IMR-90 (cell line): ENCODE measurements around the gene SYMPK. TPM values are rescaled to one million over a fixed set of nuclear protein-coding genes. Genes with fewer than 3 reads are reported as not detected.

Experiments used
- ATAC-seq: fragments of 200-7000 bp; cut with Tn5 transposase; 2 replicates; pipeline ENCODE4 v1.9.1; 2020; ENCODE audit warnings: low read depth, mild to moderate bottlenecking, moderate library complexity
- BruUV-seq: library from RNA; stranded (reverse); fragments of 400-500 nt; replicated peaks from 2 replicates; lab custom pipeline; 2021; lab: Mats Ljungman, UMichigan
- CTCF ChIA-PET: fragments of 300-600 bp; formaldehyde crosslinking; extraction: SDS; loops from one replicate; lab custom pipeline; 2021; ENCODE audit warnings: antibody characterized with exemption; lab: Yijun Ruan, JAX
- POLR2A ChIA-PET: fragments of 300-600 bp; sonication (Branson Sonifier 250); formaldehyde crosslinking; loops from one replicate; lab custom pipeline; 2022; ENCODE audit warnings: antibody characterized with exemption; ENCODE audit not compliant: unreplicated experiment; lab: Charles Lee
- DNase-seq: peaks from one replicate; pipeline ENCODE4 v3.0.0; 2013
- H2AFZ ChIP-seq: replicated peaks from 2 replicates; pipeline ENCODE3; 2013; ENCODE audit warnings: low read length, mild to moderate bottlenecking; ENCODE audit not compliant: poor library complexity
- H2AK5ac ChIP-seq: 2 replicates; pipeline ENCODE4 v1.6.1; 2013; ENCODE audit warnings: low read depth, low read length, inconsistent platforms
- H2AK9ac ChIP-seq: replicated peaks from 2 replicates; pipeline ENCODE3; 2013; ENCODE audit warnings: mild to moderate bottlenecking, low read depth, low read length, moderate library complexity; ENCODE audit not compliant: poor library complexity
- H2BK120ac ChIP-seq: 2 replicates; pipeline ENCODE4 v1.6.1; 2013; ENCODE audit warnings: low read depth, low read length, inconsistent platforms
- H2BK15ac ChIP-seq: 3 replicates; pipeline ENCODE4 v1.6.1; 2013; ENCODE audit warnings: low read depth, low read length, inconsistent platforms
- H2BK20ac ChIP-seq: 2 replicates; pipeline ENCODE4 v1.6.1; 2013; ENCODE audit warnings: low read depth, mild to moderate bottlenecking, inconsistent platforms, low read length, moderate library complexity
- H2BK5ac ChIP-seq: 2 replicates; pipeline ENCODE4 v1.6.1; 2013; ENCODE audit warnings: mild to moderate bottlenecking, low read depth, low read length, inconsistent platforms; ENCODE audit not compliant: poor library complexity, severe bottlenecking
- H3K14ac ChIP-seq: replicated peaks from 2 replicates; pipeline ENCODE4 v1.6.1; 2013; ENCODE audit warnings: low read depth, low read length, inconsistent platforms
- H3K18ac ChIP-seq: 2 replicates; pipeline ENCODE4 v1.6.1; 2013; ENCODE audit warnings: low read depth, low read length, control low read depth
- H3K23ac ChIP-seq: 2 replicates; pipeline ENCODE4 v1.6.1; 2013; ENCODE audit warnings: low read depth, low read length, inconsistent platforms
- H3K27ac ChIP-seq: 2 replicates; pipeline ENCODE4 v1.5.1; 2013; ENCODE audit warnings: mild to moderate bottlenecking, control low read depth, low read length; ENCODE audit not compliant: insufficient read depth
- H3K27me3 ChIP-seq: 2 replicates; pipeline ENCODE4 v1.6.1; 2013; ENCODE audit warnings: low read length; ENCODE audit not compliant: control insufficient read depth, insufficient read depth
- H3K36me3 ChIP-seq: 2 replicates; pipeline ENCODE4 v1.6.1; 2013; ENCODE audit warnings: low read length, mixed read lengths; ENCODE audit not compliant: control insufficient read depth, insufficient read depth
- H3K4ac ChIP-seq: 2 replicates; pipeline ENCODE4 v1.6.1; 2013; ENCODE audit warnings: low read depth, low read length, inconsistent platforms
- H3K4me1 ChIP-seq: 2 replicates; pipeline ENCODE4 v1.6.1; 2013; ENCODE audit warnings: low read length, mixed read lengths; ENCODE audit not compliant: control insufficient read depth, insufficient read depth
- H3K4me2 ChIP-seq: 2 replicates; pipeline ENCODE4 v1.6.1; 2013; ENCODE audit warnings: low read depth, mild to moderate bottlenecking, control low read depth, low read length, moderate library complexity
- H3K4me3 ChIP-seq: 2 replicates; pipeline ENCODE4 v1.5.1; 2013; ENCODE audit warnings: low read depth, mild to moderate bottlenecking, control low read depth, low read length, moderate library complexity; ENCODE audit not compliant: insufficient read depth
- H3K56ac ChIP-seq: 2 replicates; pipeline ENCODE4 v1.6.1; 2013; ENCODE audit warnings: low read length, inconsistent platforms; ENCODE audit not compliant: insufficient read depth; ENCODE audit errors: extremely low read depth
- H3K79me1 ChIP-seq, 2 experiments: 2 replicates each; pipeline ENCODE4 v1.6.1; 2013; ENCODE audit warnings: low read length in 2 of 2, inconsistent platforms in 1 of 2, low read depth in 1 of 2
- H3K9ac ChIP-seq: 2 replicates; pipeline ENCODE4 v1.6.1; 2013; ENCODE audit warnings: low read depth, low read length, control low read depth
- H3K9me1 ChIP-seq: 2 replicates; pipeline ENCODE4 v1.6.1; 2013; ENCODE audit warnings: low read length, inconsistent platforms; ENCODE audit not compliant: insufficient read depth
- H3K9me3 ChIP-seq: 2 replicates; pipeline ENCODE4 v1.6.1; 2013; ENCODE audit warnings: low read length; ENCODE audit not compliant: control insufficient read depth, insufficient read depth
- H4K20me1 ChIP-seq: 2 replicates; pipeline ENCODE4 v1.6.1; 2013; ENCODE audit warnings: low read length, inconsistent platforms; ENCODE audit not compliant: insufficient read depth
- H4K5ac ChIP-seq: 2 replicates; pipeline ENCODE4 v1.6.1; 2013; ENCODE audit warnings: mild to moderate bottlenecking, low read depth, low read length, control low read depth
- H4K8ac ChIP-seq, 2 experiments: 2 replicates each; pipeline ENCODE4 v1.6.1; 2013; ENCODE audit warnings: low read depth in 2 of 2, low read length in 2 of 2, control low read depth in 1 of 2, inconsistent platforms in 1 of 2
- H4K91ac ChIP-seq: 2 replicates; pipeline ENCODE4 v1.6.1; 2013; ENCODE audit warnings: low read depth, low read length, inconsistent platforms; ENCODE audit not compliant: insufficient read depth
- CHD1 ChIP-seq: IDR thresholded peaks from 2 replicates; pipeline ENCODE4 v1.6.1; 2012; ENCODE audit warnings: low read depth, low read length, improper control_type of control experiment
- FOS ChIP-seq: fragments of 150-350 bp; IDR thresholded peaks from 2 replicates; pipeline ENCODE4 v1.6.1; 2016; ENCODE audit warnings: low read depth, low read length
- MAFK ChIP-seq: IDR thresholded peaks from 2 replicates; pipeline ENCODE4 v1.6.1; 2012; ENCODE audit warnings: low read depth, low read length, improper control_type of control experiment
- MAZ ChIP-seq: IDR thresholded peaks from 2 replicates; pipeline ENCODE4 v1.6.1; 2012; ENCODE audit warnings: low read depth, mild to moderate bottlenecking, low read length, improper control_type of control experiment, moderate library complexity, borderline replicate concordance
- MXI1 ChIP-seq: IDR thresholded peaks from 2 replicates; pipeline ENCODE4 v1.6.1; 2012; ENCODE audit warnings: low read depth, mild to moderate bottlenecking, low read length, moderate library complexity, borderline replicate concordance
- NFE2L2 ChIP-seq: fragments of 150-350 bp; IDR thresholded peaks from 2 replicates; pipeline ENCODE4 v1.6.1; 2016; ENCODE audit warnings: low read depth, mild to moderate bottlenecking, low read length
- POLR2A ChIP-seq: IDR thresholded peaks from 2 replicates; pipeline ENCODE4 v1.6.1; 2012; ENCODE audit warnings: mild to moderate bottlenecking, low read depth, low read length
- RAD21 ChIP-seq: IDR thresholded peaks from 2 replicates; pipeline ENCODE4 v1.6.1; 2012; ENCODE audit warnings: low read length, improper control_type of control experiment
- RCOR1 ChIP-seq: IDR thresholded peaks from 2 replicates; pipeline ENCODE4 v1.6.1; 2012; ENCODE audit warnings: mild to moderate bottlenecking, low read length, improper control_type of control experiment; ENCODE audit not compliant: insufficient replicate concordance
- RFX5 ChIP-seq: IDR thresholded peaks from 2 replicates; pipeline ENCODE4 v1.8.0; 2012; ENCODE audit warnings: low read depth, mild to moderate bottlenecking, low read length, moderate library complexity
- SMC3 ChIP-seq: fragments of 150-350 bp; IDR thresholded peaks from 2 replicates; pipeline ENCODE4 v1.6.1; 2016; ENCODE audit warnings: low read depth, mild to moderate bottlenecking, antibody characterized with exemption, low read length, moderate library complexity
- USF2 ChIP-seq: fragments of 150-350 bp; IDR thresholded peaks from 2 replicates; pipeline ENCODE4 v1.6.1; 2017; ENCODE audit warnings: mild to moderate bottlenecking, antibody characterized with exemption, low read length, low read depth
- WGBS, 2 experiments: methylation state at CpG; one replicate each; pipeline versions ENCODE4 v1.1.5 to v1.1.7; 2013; ENCODE audit warnings: missing lambda C conversion rate in 2 of 2; ENCODE audit not compliant: insufficient read length in 1 of 2; ENCODE audit errors: extremely low coverage in 2 of 2; 5-methylcytosine and 5-hydroxymethylcytosine counted together
- dilution Hi-C: fragments of 300-500 bp; cut with HindIII; formaldehyde crosslinking; loops from one replicate; pipeline ENCODE4 v1.14.3; 2018; ENCODE audit warnings: low sequenced_read_pairs; ENCODE audit not compliant: unreplicated experiment
- in situ Hi-C: fragments of 300-500 bp; cut with MboI; formaldehyde crosslinking; loops from 3 replicates; pipeline ENCODE4 v1.14.3; 2019; ENCODE audit warnings: low sequenced_read_pairs, inconsistent platforms, mixed read lengths
- intact Hi-C: fragments of 100-400 bp; cut with micrococcal nuclease; formaldehyde crosslinking; loops from 2 replicates; pipeline ENCODE4 v1.10.0; 2022
- polyA plus RNA-seq, 3 experiments: library from polyadenylated mRNA; depleted of rRNA; stranded (reverse); fragments of >200 nt; gene quantifications; 2 replicates each; pipeline ENCODE4 v1.2.3, GENCODE V29; 2012; ENCODE audit warnings: low replicate concordance in 1 of 3
- total RNA-seq: library from RNA; depleted of rRNA; stranded (reverse); fragments of >200 nt; gene quantifications from 2 replicates; pipeline ENCODE4 v1.2.3, GENCODE V29; 2012
- TF ChIP-seq, protein P1 (sequence below): conservative IDR thresholded peaks from 2 replicates; pipeline ENCODE4 v1.5.1; 2012; ENCODE audit warnings: mild to moderate bottlenecking, low read depth, low read length, improper control_type of control experiment

The SYMPK gene
- total and polyA plus RNA-seq, 2 of the 4 experiments (the other 2 are of a cell fraction): 35.3 to 71.5 TPM

- WGBS, 2 experiments: 92% methylated on average over 31 of the region's 57 CpGs; no CpG with 5 or more reads in 1 of the 2 experiments
- POLR2A ChIA-PET: no interaction called here
- no peak for ATAC-seq
Observed at GRCh38 chr19:45804140-45804958, 58.6 kb downstream of the SYMPK start.

More at GRCh38 chr19:45804140-45804958, 58.6 kb downstream of the SYMPK start:
- Histone ChIP-seq H3K79me1 (0 out of 4 replicates have a peak, but pooled peaks cover 0 to 5% of the 10 kb centered on the region in 2 experiments), H3K4me3 (no peak overlapping the region), H3K36me3 (no peaks in the 10 kb centered on the region), H3K9me1 (0 out of 2 replicates have a peak, but pooled peaks cover 2% of the 10 kb centered on the region), H3K4ac (no peak overlapping the region), H2BK5ac (no peak overlapping the region), H3K27me3 (no peaks in the 10 kb centered on the region), H4K5ac (no peak overlapping the region), H4K8ac (no peak overlapping the region), H3K14ac (no peak overlapping the region), H3K4me2 (no peak overlapping the region), H4K91ac (no peak overlapping the region), H2BK15ac (no peak overlapping the region), H4K20me1 (no peaks in the 10 kb centered on the region), H2BK120ac (no peak overlapping the region), H2BK20ac (no peak overlapping the region), H3K9me3 (peaks cover 4% of the 10 kb centered on the region), H3K9ac (no peak overlapping the region), H2AK9ac (no peak overlapping the region), H3K27ac (no peak overlapping the region), H2AK5ac (0 out of 2 replicates have a peak overlapping the region, but pooled peaks have one; percentile 63), H3K23ac (no peak overlapping the region), H3K4me1 (peaks cover 8% of the 10 kb centered on the region), H3K56ac (no peak overlapping the region), H3K18ac (no peak overlapping the region), H2AFZ (no peak overlapping the region)
- BruUV-seq: no TSS peak
- DNase-seq: no peak
- CTCF ChIA-PET: no interaction called here
- in situ Hi-C loops (no loop called here), intact Hi-C loops (no loop called here), dilution Hi-C loops (no loop called here)
- no peak for TF ChIP-seq RCOR1
- TF ChIP-seq MAFK: no peak
- no peak for TF ChIP-seq MXI1
- TF ChIP-seq RAD21: no peak
- TF ChIP-seq MAZ: no peak
- no peak for TF ChIP-seq CHD1
- no peak for TF ChIP-seq NFE2L2
- no peak for TF ChIP-seq SMC3
- TF ChIP-seq RFX5: no peak
- TF ChIP-seq USF2: no peak
- TF ChIP-seq, protein P1, sequence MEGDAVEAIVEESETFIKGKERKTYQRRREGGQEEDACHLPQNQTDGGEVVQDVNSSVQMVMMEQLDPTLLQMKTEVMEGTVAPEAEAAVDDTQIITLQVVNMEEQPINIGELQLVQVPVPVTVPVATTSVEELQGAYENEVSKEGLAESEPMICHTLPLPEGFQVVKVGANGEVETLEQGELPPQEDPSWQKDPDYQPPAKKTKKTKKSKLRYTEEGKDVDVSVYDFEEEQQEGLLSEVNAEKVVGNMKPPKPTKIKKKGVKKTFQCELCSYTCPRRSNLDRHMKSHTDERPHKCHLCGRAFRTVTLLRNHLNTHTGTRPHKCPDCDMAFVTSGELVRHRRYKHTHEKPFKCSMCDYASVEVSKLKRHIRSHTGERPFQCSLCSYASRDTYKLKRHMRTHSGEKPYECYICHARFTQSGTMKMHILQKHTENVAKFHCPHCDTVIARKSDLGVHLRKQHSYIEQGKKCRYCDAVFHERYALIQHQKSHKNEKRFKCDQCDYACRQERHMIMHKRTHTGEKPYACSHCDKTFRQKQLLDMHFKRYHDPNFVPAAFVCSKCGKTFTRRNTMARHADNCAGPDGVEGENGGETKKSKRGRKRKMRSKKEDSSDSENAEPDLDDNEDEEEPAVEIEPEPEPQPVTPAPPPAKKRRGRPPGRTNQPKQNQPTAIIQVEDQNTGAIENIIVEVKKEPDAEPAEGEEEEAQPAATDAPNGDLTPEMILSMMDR: no peak
- no peak for TF ChIP-seq POLR2A
- no peak for TF ChIP-seq FOS
